Gastroesophageal sphincter (tissue), 4 donors: Measurements from ENCODE around the gene OLFM3. TPM values are rescaled to one million over a fixed set of nuclear protein-coding genes. Genes with fewer than 3 reads are reported as not detected.

Source experiments
- ATAC-seq: fragments of 150-250 bp; one replicate; pipeline ENCODE4 v1.9.1; 2016; ENCODE audit warnings: mild to moderate bottlenecking, moderate library complexity
- H3K27ac ChIP-seq, 4 donors: fragments of 200-600 bp; sonication (generic) in 3 of 4; 1 replicate in 3 of 4; 2 replicates in 1 of 4; pipeline ENCODE4 v1.5.1; 2016 to 2019
- H3K27me3 ChIP-seq: fragments of 200-600 bp; sonication (generic); one replicate; pipeline ENCODE4 v1.5.1; 2019
- H3K36me3 ChIP-seq, 2 donors: fragments of 200-600 bp; sonication (generic); one replicate each; pipeline ENCODE4 v1.5.1; 2019; ENCODE audit warnings: control low read depth in 1 of 2
- H3K4me1 ChIP-seq, 3 donors: fragments of 200-600 bp; sonication (generic); 1 replicate in 2 of 3; 2 replicates in 1 of 3; pipeline ENCODE4 v1.5.1; 2016 to 2019; ENCODE audit warnings: control low read depth in 2 of 3
- H3K4me3 ChIP-seq, 2 donors: fragments of 200-600 bp; sonication (generic); one replicate each; pipeline ENCODE4 v1.5.1; 2019; ENCODE audit warnings: mild to moderate bottlenecking in 1 of 2, moderate library complexity in 1 of 2
- H3K9me3 ChIP-seq, 3 donors: fragments of 200-600 bp; sonication (generic); one replicate each; pipeline ENCODE4 v1.5.1; 2017 to 2019; ENCODE audit warnings: control low read depth in 2 of 3
- CTCF ChIP-seq, 4 experiments: fragments of 200-600 bp in 2 of 4; fragments of 450-650 bp in 2 of 4; sonication (generic) in 1 of 4; IDR thresholded peaks; one replicate each; pipeline ENCODE4 v1.5.1; 2017 to 2019; ENCODE audit warnings: antibody characterized with exemption in 4 of 4, mild to moderate bottlenecking in 2 of 4, moderate library complexity in 2 of 4
- EP300 ChIP-seq: sonication (generic); formaldehyde crosslinking; IDR thresholded peaks from one replicate; pipeline ENCODE4 v1.6.1; 2017; ENCODE audit warnings: antibody characterized with exemption, mild to moderate bottlenecking
- POLR2A ChIP-seq, 2 donors: fragments of 450-650 bp; IDR thresholded peaks; one replicate each; pipeline ENCODE4 v1.6.1; 2017; ENCODE audit warnings: antibody characterized with exemption in 2 of 2, mild to moderate bottlenecking in 2 of 2, moderate library complexity in 1 of 2
- POLR2AphosphoS5 ChIP-seq: sonication (generic); formaldehyde crosslinking; IDR thresholded peaks from one replicate; pipeline ENCODE4 v1.6.1; 2017; ENCODE audit warnings: antibody characterized with exemption
- WGBS, 2 donors: methylation state at CpG; one replicate each; pipeline ENCODE4 v1.1.5; 2018; ENCODE audit warnings: low coverage in 1 of 2; 5-methylcytosine and 5-hydroxymethylcytosine counted together
- total RNA-seq, 4 donors: library from RNA; depleted of rRNA; stranded (reverse); fragments of >200 nt; gene quantifications; one replicate each; pipeline ENCODE4 v1.1.0, GENCODE V29; 2016

OLFM3 gene
- total RNA-seq, 4 donors from 2014 or later, result 0.13 to 0.47 (median 0.37) TPM

GRCh38 chr1:101967871-101968270, 28.9 kb downstream of the OLFM3 start:
- no peak for ATAC-seq
- no peaks in the 10 kb centered on the region for H3K4me1 ChIP-seq

GRCh38 chr1:101965341-101965740, 31.4 kb downstream of the OLFM3 start:
- Histone ChIP-seq H3K27me3 (no peaks in the 10 kb centered on the region), H3K27ac (no peak overlapping the region), H3K36me3 (no peaks in the 10 kb centered on the region), H3K9me3 (no peaks in the 10 kb centered on the region), H3K4me1 (no peaks in the 10 kb centered on the region), H3K4me3 (no peak overlapping the region)
- no peak for ATAC-seq
- 21 to 27% methylated on average over 2 of the region's 2 CpGs for WGBS, 2 donors
- TF ChIP-seq POLR2AphosphoS5, result no peak
- TF ChIP-seq POLR2A (IDR thresholded peaks at IDR 0.05), result no peak
- TF ChIP-seq CTCF (IDR thresholded peaks at IDR 0.05), result no peak
- TF ChIP-seq EP300, result no peak

More at GRCh38 chr1:101967871-101968270, 28.9 kb downstream of the OLFM3 start:
- no peak overlapping the region for H3K27ac ChIP-seq
- H3K4me3 ChIP-seq, result no peak overlapping the region
- TF ChIP-seq POLR2AphosphoS5 (no peak), POLR2A (IDR thresholded peaks at IDR 0.05) (no peak), EP300 (no peak), CTCF (IDR thresholded peaks at IDR 0.05) (no peak)
- H3K36me3 ChIP-seq, result no peaks in the 10 kb centered on the region
- peaks cover 2% of the 10 kb centered on the region for H3K27me3 ChIP-seq
- 61 to 64% methylated on average over 4 of the region's 4 CpGs for WGBS, 2 donors
- H3K9me3 ChIP-seq, result no peaks in the 10 kb centered on the region

GRCh38 chr1:101964708-101965107, 32.0 kb downstream of the OLFM3 start:
- Histone ChIP-seq H3K36me3 (no peaks in the 10 kb centered on the region), H3K27me3 (no peaks in the 10 kb centered on the region), H3K9me3 (no peaks in the 10 kb centered on the region), H3K27ac (no peak overlapping the region), H3K4me3 (no peak overlapping the region), H3K4me1 (no peaks in the 10 kb centered on the region)
- no peak for ATAC-seq
- 0% methylated on average over 1 of the region's 1 CpG for WGBS, 2 donors
- no peak for TF ChIP-seq EP300
- TF ChIP-seq CTCF (IDR thresholded peaks at IDR 0.05), result no peak
- TF ChIP-seq POLR2AphosphoS5, result no peak
- TF ChIP-seq POLR2A (IDR thresholded peaks at IDR 0.05), result no peak

- no peaks in the 10 kb centered on the region for H3K9me3 ChIP-seq
- H3K27me3 ChIP-seq, result no peaks in the 10 kb centered on the region
- WGBS, 2 donors, result 72 to 80% methylated on average over 2 of the region's 2 CpGs
- H3K27ac ChIP-seq, result no peak overlapping the region
- H3K4me3 ChIP-seq, result no peak overlapping the region
- no peaks in the 10 kb centered on the region for H3K4me1 ChIP-seq
- no peaks in the 10 kb centered on the region for H3K36me3 ChIP-seq
- TF ChIP-seq CTCF (IDR thresholded peaks at IDR 0.05) (no peak), EP300 (no peak), POLR2AphosphoS5 (no peak), POLR2A (IDR thresholded peaks at IDR 0.05) (no peak)
- ATAC-seq, result no peak
Observed at GRCh38 chr1:101960142-101960541, 36.6 kb downstream of the OLFM3 start.

GRCh38 chr1:101959456-101959855, 37.3 kb downstream of the OLFM3 start:
- Histone ChIP-seq H3K4me1 (no peaks in the 10 kb centered on the region), H3K27ac (no peak overlapping the region), H3K4me3 (no peak overlapping the region), H3K9me3 (no peaks in the 10 kb centered on the region), H3K27me3 (no peaks in the 10 kb centered on the region), H3K36me3 (no peaks in the 10 kb centered on the region)
- WGBS, 2 donors, result 84 to 85% methylated on average over 3 of the region's 3 CpGs
- ATAC-seq, result no peak
- TF ChIP-seq POLR2A (IDR thresholded peaks at IDR 0.05), result no peak
- no peak for TF ChIP-seq EP300
- no peak for TF ChIP-seq CTCF (IDR thresholded peaks at IDR 0.05)
- no peak for TF ChIP-seq POLR2AphosphoS5
